ENCODE measurements around the gene STARD5. TPM values are rescaled to one million over a fixed set of nuclear protein-coding genes. Genes with fewer than 3 reads are reported as not detected.
"Not testable (repeated sequence)": the region's sequence is repeated elsewhere in the genome, so short reads cannot be mapped to it uniquely, and the experiment has no call there.

STARD5 gene
- total RNA-seq, 4 donors from 2014 or later = 0.36 to 1.7 (median 0.63) TPM

DNA sequence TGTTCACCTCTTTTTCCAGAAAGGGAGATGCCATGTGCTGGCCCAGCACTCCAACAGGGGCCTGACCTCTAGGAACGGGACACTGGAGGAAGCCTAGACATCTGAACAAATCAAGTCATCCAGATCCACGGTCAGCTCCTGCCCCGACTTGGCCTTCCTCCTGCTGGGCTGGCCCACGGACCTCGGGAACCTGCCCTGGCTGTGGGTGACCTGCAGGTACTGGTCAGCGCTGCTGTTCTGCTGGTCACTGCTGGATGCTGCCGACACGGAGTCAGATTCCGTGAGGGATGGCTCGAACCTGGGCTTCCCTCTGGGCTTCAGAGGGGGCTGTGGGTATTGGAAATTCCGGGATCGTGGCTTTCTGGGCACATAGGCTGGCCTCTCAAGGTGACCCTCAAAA lies 8.4 kb upstream of the STARD5 start:
- no peak for ATAC-seq
- Histone ChIP-seq H3K4me1 (no peaks in the 10 kb centered on the region), H3K9me3 (no peaks in the 10 kb centered on the region), H3K27ac (no peak overlapping the region), H3K4me3 (no peak overlapping the region), H3K27me3 (no peaks in the 10 kb centered on the region), H3K36me3 (no peaks in the 10 kb centered on the region)
- intact Hi-C loops (cut with DNase I; ENCODE audit: low total_unique reads) = no loop called here
- in situ Hi-C loops (cut with MboI; ENCODE audit: low sequenced_read_pairs in 4 of 4) = loop anchor here in 1 of 4 donors (10.0 kb wide), 1 partner anchor 58 kb away; no protein-coding TSS in a partner anchor
- TF ChIP-seq POLR2A (IDR thresholded peaks at IDR 0.05) = no peak
- TF ChIP-seq, protein P1, sequence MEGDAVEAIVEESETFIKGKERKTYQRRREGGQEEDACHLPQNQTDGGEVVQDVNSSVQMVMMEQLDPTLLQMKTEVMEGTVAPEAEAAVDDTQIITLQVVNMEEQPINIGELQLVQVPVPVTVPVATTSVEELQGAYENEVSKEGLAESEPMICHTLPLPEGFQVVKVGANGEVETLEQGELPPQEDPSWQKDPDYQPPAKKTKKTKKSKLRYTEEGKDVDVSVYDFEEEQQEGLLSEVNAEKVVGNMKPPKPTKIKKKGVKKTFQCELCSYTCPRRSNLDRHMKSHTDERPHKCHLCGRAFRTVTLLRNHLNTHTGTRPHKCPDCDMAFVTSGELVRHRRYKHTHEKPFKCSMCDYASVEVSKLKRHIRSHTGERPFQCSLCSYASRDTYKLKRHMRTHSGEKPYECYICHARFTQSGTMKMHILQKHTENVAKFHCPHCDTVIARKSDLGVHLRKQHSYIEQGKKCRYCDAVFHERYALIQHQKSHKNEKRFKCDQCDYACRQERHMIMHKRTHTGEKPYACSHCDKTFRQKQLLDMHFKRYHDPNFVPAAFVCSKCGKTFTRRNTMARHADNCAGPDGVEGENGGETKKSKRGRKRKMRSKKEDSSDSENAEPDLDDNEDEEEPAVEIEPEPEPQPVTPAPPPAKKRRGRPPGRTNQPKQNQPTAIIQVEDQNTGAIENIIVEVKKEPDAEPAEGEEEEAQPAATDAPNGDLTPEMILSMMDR (IDR thresholded peaks at IDR 0.05 in 4 of 5, conservative IDR thresholded peaks at IDR 0.05 in 1 of 5) = no peak
- DNase-seq = no peak

GRCh38 chr15:81331600-81331999 lies 7.7 kb upstream of the STARD5 start:
- intact Hi-C loops (cut with DNase I; ENCODE audit: low total_unique reads) = no loop called here
- no peak for DNase-seq
- in situ Hi-C loops (cut with MboI; ENCODE audit: low sequenced_read_pairs in 4 of 4) = loop anchor here in 1 of 4 donors (10.0 kb wide), 1 partner anchor 57 kb away; no protein-coding TSS in a partner anchor
- Histone ChIP-seq H3K9me3 (no peaks in the 10 kb centered on the region), H3K27ac (no peak overlapping the region), H3K27me3 (no peaks in the 10 kb centered on the region), H3K4me1 (no peaks in the 10 kb centered on the region), H3K4me3 (no peak overlapping the region), H3K36me3 (no peaks in the 10 kb centered on the region)
- ATAC-seq = no peak
- TF ChIP-seq POLR2A (IDR thresholded peaks at IDR 0.05) = no peak
- TF ChIP-seq, protein P1 (IDR thresholded peaks at IDR 0.05 in 4 of 5, conservative IDR thresholded peaks at IDR 0.05 in 1 of 5) = no peak

GRCh38 chr15:81331141-81331540 lies 7.2 kb upstream of the STARD5 start:
- H3K9me3 ChIP-seq; intact Hi-C loops (cut with DNase I; ENCODE audit: low total_unique reads); DNase-seq; H3K36me3 ChIP-seq; H3K27ac ChIP-seq; ATAC-seq; H3K4me1 ChIP-seq; H3K27me3 ChIP-seq; H3K4me3 ChIP-seq: not testable (repeated sequence)
- in situ Hi-C loops (cut with MboI; ENCODE audit: low sequenced_read_pairs in 4 of 4) = loop anchor here in 1 of 4 donors (10.0 kb wide), 1 partner anchor 56 kb away; no protein-coding TSS in a partner anchor

- intact Hi-C loops (cut with DNase I; ENCODE audit: low total_unique reads) = no loop called here
- H3K4me1 ChIP-seq = no peaks in the 10 kb centered on the region
- no peak overlapping the region for H3K4me3 ChIP-seq
- no peak overlapping the region for H3K27ac ChIP-seq
- H3K27me3 ChIP-seq = no peaks in the 10 kb centered on the region
- in situ Hi-C loops (cut with MboI; ENCODE audit: low sequenced_read_pairs in 4 of 4) = loop anchor here in 1 of 4 donors (10.0 kb wide), 1 partner anchor 56 kb away; no protein-coding TSS in a partner anchor
- no peak for ATAC-seq
- no peak for TF ChIP-seq POLR2A (IDR thresholded peaks at IDR 0.05)
- TF ChIP-seq, protein P1 (IDR thresholded peaks at IDR 0.05 in 4 of 5, conservative IDR thresholded peaks at IDR 0.05 in 1 of 5) = no peak
- no peaks in the 10 kb centered on the region for H3K9me3 ChIP-seq
- no peaks in the 10 kb centered on the region for H3K36me3 ChIP-seq
- DNase-seq = no peak
These were observed 6.6 kb upstream of the STARD5 start for GRCh38 chr15:81330366-81331090.

GRCh38 chr15:81329446-81329845 lies 5.5 kb upstream of the STARD5 start:
- no peaks in the 10 kb centered on the region for H3K36me3 ChIP-seq
- H3K9me3 ChIP-seq = no peaks in the 10 kb centered on the region
- DNase-seq = no peak
- H3K4me1 ChIP-seq = peaks cover 0 to 4% of the 10 kb centered on the region in 2 donors
- in situ Hi-C loops (cut with MboI; ENCODE audit: low sequenced_read_pairs in 4 of 4) = no loop called here
- no peaks in the 10 kb centered on the region for H3K27me3 ChIP-seq
- ATAC-seq = no peak
- no peak overlapping the region for H3K27ac ChIP-seq
- H3K4me3 ChIP-seq = no peak overlapping the region
- TF ChIP-seq, protein P1 (IDR thresholded peaks at IDR 0.05 in 4 of 5, conservative IDR thresholded peaks at IDR 0.05 in 1 of 5) = no peak
- TF ChIP-seq POLR2A (IDR thresholded peaks at IDR 0.05) = no peak
- intact Hi-C loops (cut with DNase I; ENCODE audit: low total_unique reads) = no loop called here

Data from gastrocnemius medialis (tissue), 4 donors.